Mammary epithelial cell (primary cell): ENCODE results near the gene ZFHX3.

Experiments
- EZH2 ChIP-seq: IDR thresholded peaks from 2 replicates; pipeline ENCODE4 v1.6.1; 2012; ENCODE audit warnings: low read length, inconsistent platforms, borderline replicate concordance
- TF ChIP-seq, protein P1 (sequence below), 2 donors: IDR thresholded peaks in 1 of 2; conservative IDR thresholded peaks in 1 of 2; 2 replicates each; pipeline ENCODE4 v1.5.1; 2011 to 2012; ENCODE audit warnings: inconsistent platforms in 2 of 2, low read length in 2 of 2, mild to moderate bottlenecking in 2 of 2, control low read depth in 1 of 2, low read depth in 1 of 2; ENCODE audit not compliant: insufficient read depth in 1 of 2; ENCODE audit errors: extremely low read depth in 1 of 2

DNA sequence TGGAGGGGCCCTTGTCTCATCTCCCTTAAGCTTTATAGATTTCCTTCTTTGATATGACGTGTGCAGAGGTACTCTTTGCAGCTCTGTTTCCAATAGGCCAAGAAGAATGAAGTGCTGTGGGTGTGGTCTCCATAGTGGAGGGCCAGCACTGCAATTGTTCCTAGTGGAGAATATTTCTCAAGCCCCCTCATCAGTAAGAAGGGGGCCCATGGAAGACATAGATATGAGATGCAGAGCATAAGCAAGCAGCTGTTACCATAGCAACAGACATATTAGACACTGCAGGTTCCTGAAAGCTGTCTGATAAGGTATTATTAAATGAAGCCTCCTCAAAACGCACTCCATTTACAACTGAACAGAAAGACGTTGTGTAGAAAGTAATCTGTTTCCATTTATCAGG, 240.7 kb downstream of the ZFHX3 start:
- TF ChIP-seq, protein P1, sequence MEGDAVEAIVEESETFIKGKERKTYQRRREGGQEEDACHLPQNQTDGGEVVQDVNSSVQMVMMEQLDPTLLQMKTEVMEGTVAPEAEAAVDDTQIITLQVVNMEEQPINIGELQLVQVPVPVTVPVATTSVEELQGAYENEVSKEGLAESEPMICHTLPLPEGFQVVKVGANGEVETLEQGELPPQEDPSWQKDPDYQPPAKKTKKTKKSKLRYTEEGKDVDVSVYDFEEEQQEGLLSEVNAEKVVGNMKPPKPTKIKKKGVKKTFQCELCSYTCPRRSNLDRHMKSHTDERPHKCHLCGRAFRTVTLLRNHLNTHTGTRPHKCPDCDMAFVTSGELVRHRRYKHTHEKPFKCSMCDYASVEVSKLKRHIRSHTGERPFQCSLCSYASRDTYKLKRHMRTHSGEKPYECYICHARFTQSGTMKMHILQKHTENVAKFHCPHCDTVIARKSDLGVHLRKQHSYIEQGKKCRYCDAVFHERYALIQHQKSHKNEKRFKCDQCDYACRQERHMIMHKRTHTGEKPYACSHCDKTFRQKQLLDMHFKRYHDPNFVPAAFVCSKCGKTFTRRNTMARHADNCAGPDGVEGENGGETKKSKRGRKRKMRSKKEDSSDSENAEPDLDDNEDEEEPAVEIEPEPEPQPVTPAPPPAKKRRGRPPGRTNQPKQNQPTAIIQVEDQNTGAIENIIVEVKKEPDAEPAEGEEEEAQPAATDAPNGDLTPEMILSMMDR (conservative IDR thresholded peaks at IDR 0.05 in 1 of 2, IDR thresholded peaks at IDR 0.05 in 1 of 2; ENCODE audit: extremely low read depth in 1 of 2, insufficient read depth in 1 of 2, low read depth in 1 of 2, low read length in 2 of 2), result no peak
- TF ChIP-seq EZH2, result no peak
